ENCODE data around the gene HELZ. TPM values are rescaled to one million over a fixed set of nuclear protein-coding genes. Genes with fewer than 3 reads are reported as not detected.

HELZ gene
- total and polyA plus RNA-seq, 2 of the 8 experiments (the other 6 are each of a cell fraction or from before 2014, with no cell fraction given) = 10.0 to 48.7 TPM

- Histone ChIP-seq H3K4me2 (ENCODE audit: insufficient read depth in 1 of 2, low read depth in 2 of 2, low read length in 2 of 2) (no peak overlapping the region), H2BK120ac (replicated peaks; ENCODE audit: low read depth, low read length) (no peak overlapping the region), H3K14ac (ENCODE audit: insufficient read length) (no peak overlapping the region), H2AK5ac (ENCODE audit: low read depth, low read length) (no peak overlapping the region), H4K5ac (ENCODE audit: insufficient read length, low read depth, low read length) (no peak overlapping the region), H2BK20ac (ENCODE audit: low read length) (no peak overlapping the region), H3K36me3 (ENCODE audit: control insufficient read depth in 2 of 4, insufficient read depth in 4 of 4, low read length in 3 of 4) (no peaks in the 10 kb centered on the region), H2BK5ac (ENCODE audit: low read depth, low read length) (no peak overlapping the region), H4K8ac (ENCODE audit: extremely low read depth, insufficient read depth, low read length) (no peak overlapping the region), H3K79me2 (ENCODE audit: control insufficient read depth in 1 of 2, insufficient read depth in 2 of 2, low read length in 2 of 2) (no peaks in the 10 kb centered on the region), H3K23me2 (ENCODE audit: low read depth, low read length) (no peaks in the 10 kb centered on the region), H2BK12ac (ENCODE audit: low read depth, low read length) (no peak overlapping the region), H3K9ac (replicated peaks in 1 of 4; ENCODE audit: extremely low read depth in 1 of 4, low read depth in 3 of 4, low read length in 3 of 4) (no peak overlapping the region), H3K56ac (replicated peaks; ENCODE audit: insufficient read length, low read depth, low read length) (no peak overlapping the region), H3K79me1 (ENCODE audit: low read depth, low read length) (no peaks in the 10 kb centered on the region), H3K27me3 (replicated peaks in 1 of 4; ENCODE audit: control insufficient read depth in 3 of 4, extremely low read depth in 1 of 4, insufficient read depth in 3 of 4, low read length in 3 of 4) (no peaks in the 10 kb centered on the region), H3K18ac (ENCODE audit: extremely low read depth, low read length) (no peak overlapping the region), H2AFZ (ENCODE audit: low read length) (no peak overlapping the region), H3K4ac (replicated peaks; ENCODE audit: insufficient read length, low read depth, low read length) (no peak overlapping the region), H3K9me3 (ENCODE audit: insufficient read depth in 2 of 2, low read depth in 1 of 2, low read length in 1 of 2) (no peaks in the 10 kb centered on the region), H3K4me1 (replicated peaks in 1 of 4; ENCODE audit: control insufficient read depth in 3 of 4, insufficient read depth in 4 of 4, low read length in 3 of 4) (no peaks in the 10 kb centered on the region), H3K23ac (ENCODE audit: insufficient read length) (no peak overlapping the region), H4K91ac (replicated peaks; ENCODE audit: insufficient read length, low read length) (no peak overlapping the region), H3K4me3 (ENCODE audit: extremely low read depth in 1 of 4, insufficient read depth in 2 of 4, low read depth in 3 of 4, low read length in 4 of 4) (no peak overlapping the region), H3K27ac (ENCODE audit: low read depth, low read length) (no peak overlapping the region), H4K20me1 (replicated peaks in 1 of 2; ENCODE audit: control insufficient read depth in 1 of 2, insufficient read depth in 2 of 2, low read length in 2 of 2) (no peaks in the 10 kb centered on the region), H2BK15ac (ENCODE audit: low read length) (no peak overlapping the region)
- CTCF ChIA-PET (ENCODE audit: partially characterized antibody) = interaction anchor here (1.9 to 18.9 kb wide), 2 partner anchors 21 to 70 kb away, joined by 6 to 253 read pairs; no protein-coding TSS in a partner anchor
- DNase-seq (ENCODE audit: low read depth in 1 of 2, low spot score in 2 of 2) = no peak
- POLR2A ChIA-PET (ENCODE audit: partially characterized antibody) = no interaction called here
- FAIRE-seq = no peak
- WGBS, 2 experiments (ENCODE audit: extremely low coverage in 1 of 2, insufficient coverage in 1 of 2, insufficient read length in 1 of 2, insufficient replicate concordance in 2 of 2, low coverage in 1 of 2, low lambda C conversion rate in 2 of 2, missing lambda C conversion rate in 1 of 2) = 93% methylated on average over 6 of the region's 6 CpGs; no CpG with 5 or more reads in 1 of the 2 experiments
- TF ChIP-seq TEAD4 (IDR thresholded peaks at IDR 0.05; ENCODE audit: low read depth, low read length) (no peak), SAP30 (IDR thresholded peaks at IDR 0.05; ENCODE audit: insufficient read depth, insufficient replicate concordance, low read length) (no peak), CTBP2 (IDR thresholded peaks at IDR 0.05; ENCODE audit: borderline replicate concordance, insufficient read depth, insufficient read length, low read length) (no peak), SUZ12 (IDR thresholded peaks at IDR 0.05; ENCODE audit: low read length) (no peak), ASH2L (IDR thresholded peaks at IDR 0.05; ENCODE audit: low read length) (no peak), CHD1 (IDR thresholded peaks at IDR 0.05; ENCODE audit: low read depth, low read length) (no peak), CEBPB (IDR thresholded peaks at IDR 0.05; ENCODE audit: low read depth, low read length) (no peak), JUND (IDR thresholded peaks at IDR 0.05; ENCODE audit: low read length) (no peak), BCL11A (IDR thresholded peaks at IDR 0.05; ENCODE audit: low read depth in 2 of 2, low read length in 2 of 2) (no peak), SIN3A (conservative IDR thresholded peaks at IDR 0.05 in 1 of 2, IDR thresholded peaks at IDR 0.05 in 1 of 2; ENCODE audit: low read depth in 1 of 2, low read length in 2 of 2) (no peak), HDAC6 (IDR thresholded peaks at IDR 0.05; ENCODE audit: low read depth, low read length) (no peak)
- TF ChIP-seq, protein P1, sequence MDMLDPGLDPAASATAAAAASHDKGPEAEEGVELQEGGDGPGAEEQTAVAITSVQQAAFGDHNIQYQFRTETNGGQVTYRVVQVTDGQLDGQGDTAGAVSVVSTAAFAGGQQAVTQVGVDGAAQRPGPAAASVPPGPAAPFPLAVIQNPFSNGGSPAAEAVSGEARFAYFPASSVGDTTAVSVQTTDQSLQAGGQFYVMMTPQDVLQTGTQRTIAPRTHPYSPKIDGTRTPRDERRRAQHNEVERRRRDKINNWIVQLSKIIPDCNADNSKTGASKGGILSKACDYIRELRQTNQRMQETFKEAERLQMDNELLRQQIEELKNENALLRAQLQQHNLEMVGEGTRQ (IDR thresholded peaks at IDR 0.05; ENCODE audit: low read length) = no peak
Observed at GRCh38 chr17:67270416-67270815, 25.4 kb upstream of the HELZ start.
